BE2C (cell line): ENCODE measurements around the gene HIC1.

Experiments used
- DNase-seq: peaks from one replicate; pipeline ENCODE4 v3.0.0-alpha.2; 2020
- H3K27me3 ChIP-seq: fragments of 250-450 bp; sonication (Bioruptor Pico); 2 replicates; pipeline ENCODE4 v1.5.1; 2020; ENCODE audit warnings: mild to moderate bottlenecking
- H3K36me3 ChIP-seq: fragments of 250-450 bp; sonication (Bioruptor Pico); 2 replicates; pipeline ENCODE4 v1.5.1; 2020; ENCODE audit warnings: mild to moderate bottlenecking
- H3K4me1 ChIP-seq: fragments of 250-450 bp; sonication (Bioruptor Pico); 2 replicates; pipeline ENCODE4 v1.5.1; 2020
- H3K4me3 ChIP-seq: 2 replicates; pipeline ENCODE4 v1.5.1; 2011; ENCODE audit warnings: low read depth, low read length
- H3K9me3 ChIP-seq: fragments of 250-450 bp; sonication (Bioruptor Pico); 2 replicates; pipeline ENCODE4 v1.5.1; 2020
- CTCF ChIP-seq: IDR thresholded peaks from 2 replicates; pipeline ENCODE4 v1.5.1; 2012; ENCODE audit warnings: mild to moderate bottlenecking, low read depth, low read length

HIC1 gene

GRCh38 chr17:2020721-2021120, 34.2 kb upstream of the HIC1 start:
- no peak for DNase-seq
- Histone ChIP-seq H3K27me3 (peaks cover 21% of the 10 kb centered on the region), H3K9me3 (no peaks in the 10 kb centered on the region), H3K4me1 (no peaks in the 10 kb centered on the region), H3K4me3 (no peak overlapping the region), H3K36me3 (no peaks in the 10 kb centered on the region)
- TF ChIP-seq CTCF: no peak

- TF ChIP-seq CTCF: no peak
- Histone ChIP-seq H3K4me1 (no peaks in the 10 kb centered on the region), H3K9me3 (no peaks in the 10 kb centered on the region), H3K4me3 (no peak overlapping the region), H3K36me3 (no peaks in the 10 kb centered on the region), H3K27me3 (peaks cover 23% of the 10 kb centered on the region)
- no peak for DNase-seq
These were observed 32.2 kb upstream of the HIC1 start for GRCh38 chr17:2022647-2023240.

GRCh38 chr17:2023256-2023655, 31.6 kb upstream of the HIC1 start:
- Histone ChIP-seq H3K4me3 (no peak overlapping the region), H3K9me3 (no peaks in the 10 kb centered on the region), H3K27me3 (peaks cover 23% of the 10 kb centered on the region), H3K36me3 (no peaks in the 10 kb centered on the region), H3K4me1 (peaks cover 1% of the 10 kb centered on the region; the same call in 1 of the 2 replicates)
- TF ChIP-seq CTCF: no peak
- no peak for DNase-seq

GRCh38 chr17:2023692-2024571, 31.0 kb upstream of the HIC1 start:
- DNase-seq: no peak

GRCh38 chr17:2024572-2025219, 30.2 kb upstream of the HIC1 start:
- Histone ChIP-seq H3K36me3 (no peaks in the 10 kb centered on the region), H3K4me1 (peaks cover 6% of the 10 kb centered on the region; the same call in 1 of the 2 replicates), H3K9me3 (no peaks in the 10 kb centered on the region), H3K27me3 (peaks cover 23% of the 10 kb centered on the region), H3K4me3 (no peak overlapping the region)
- DNase-seq: no peak
- TF ChIP-seq CTCF: no peak

More at GRCh38 chr17:2023692-2024571, 31.0 kb upstream of the HIC1 start:
- Histone ChIP-seq H3K27me3 (peaks cover 23% of the 10 kb centered on the region), H3K9me3 (no peaks in the 10 kb centered on the region), H3K36me3 (no peaks in the 10 kb centered on the region), H3K4me1 (peaks cover 6% of the 10 kb centered on the region; the same call in 1 of the 2 replicates), H3K4me3 (no peak overlapping the region)
- TF ChIP-seq CTCF: no peak
